LNCaP clone FGC (cell line): Measurements from ENCODE around the gene R3HCC1L.

Source experiments
- DNase-seq: peaks from one replicate; pipeline ENCODE4 v3.0.0-alpha.2; 2011; ENCODE audit warnings: low read depth
- H3K4me3 ChIP-seq: 2 replicates; pipeline ENCODE4 v1.5.1; 2011; ENCODE audit warnings: mild to moderate bottlenecking, low read depth, low read length, control low read depth
- TF ChIP-seq, protein P1 (sequence below): IDR thresholded peaks from 2 replicates; pipeline ENCODE4 v1.5.1; 2012; ENCODE audit warnings: mild to moderate bottlenecking; ENCODE audit not compliant: control insufficient read depth, insufficient read depth; ENCODE audit errors: extremely low read depth

R3HCC1L gene

DNA sequence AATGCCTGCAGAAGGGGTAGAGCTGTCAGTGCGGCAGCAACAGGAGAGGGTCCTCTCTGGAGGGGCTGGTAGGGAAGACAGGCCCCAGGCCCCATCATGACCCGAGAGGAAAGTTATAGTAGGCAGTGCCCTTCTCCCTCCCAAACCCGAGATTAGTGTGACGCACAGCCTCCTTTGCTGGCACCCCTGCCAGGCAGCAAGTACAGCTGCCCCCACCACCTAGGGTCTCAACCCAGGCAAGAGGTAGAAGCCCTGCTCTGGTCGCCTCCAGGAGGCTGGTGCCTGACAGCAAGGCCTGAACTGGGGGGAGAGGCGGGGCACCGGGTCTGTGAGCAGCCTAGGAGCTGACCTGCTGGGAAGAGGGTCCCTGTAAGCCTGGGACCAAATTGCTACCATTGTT lies 118.0 kb downstream of the R3HCC1L start:
- TF ChIP-seq, protein P1, sequence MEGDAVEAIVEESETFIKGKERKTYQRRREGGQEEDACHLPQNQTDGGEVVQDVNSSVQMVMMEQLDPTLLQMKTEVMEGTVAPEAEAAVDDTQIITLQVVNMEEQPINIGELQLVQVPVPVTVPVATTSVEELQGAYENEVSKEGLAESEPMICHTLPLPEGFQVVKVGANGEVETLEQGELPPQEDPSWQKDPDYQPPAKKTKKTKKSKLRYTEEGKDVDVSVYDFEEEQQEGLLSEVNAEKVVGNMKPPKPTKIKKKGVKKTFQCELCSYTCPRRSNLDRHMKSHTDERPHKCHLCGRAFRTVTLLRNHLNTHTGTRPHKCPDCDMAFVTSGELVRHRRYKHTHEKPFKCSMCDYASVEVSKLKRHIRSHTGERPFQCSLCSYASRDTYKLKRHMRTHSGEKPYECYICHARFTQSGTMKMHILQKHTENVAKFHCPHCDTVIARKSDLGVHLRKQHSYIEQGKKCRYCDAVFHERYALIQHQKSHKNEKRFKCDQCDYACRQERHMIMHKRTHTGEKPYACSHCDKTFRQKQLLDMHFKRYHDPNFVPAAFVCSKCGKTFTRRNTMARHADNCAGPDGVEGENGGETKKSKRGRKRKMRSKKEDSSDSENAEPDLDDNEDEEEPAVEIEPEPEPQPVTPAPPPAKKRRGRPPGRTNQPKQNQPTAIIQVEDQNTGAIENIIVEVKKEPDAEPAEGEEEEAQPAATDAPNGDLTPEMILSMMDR: no peak
- no peak overlapping the region for H3K4me3 ChIP-seq
- DNase-seq: no peak

DNA sequence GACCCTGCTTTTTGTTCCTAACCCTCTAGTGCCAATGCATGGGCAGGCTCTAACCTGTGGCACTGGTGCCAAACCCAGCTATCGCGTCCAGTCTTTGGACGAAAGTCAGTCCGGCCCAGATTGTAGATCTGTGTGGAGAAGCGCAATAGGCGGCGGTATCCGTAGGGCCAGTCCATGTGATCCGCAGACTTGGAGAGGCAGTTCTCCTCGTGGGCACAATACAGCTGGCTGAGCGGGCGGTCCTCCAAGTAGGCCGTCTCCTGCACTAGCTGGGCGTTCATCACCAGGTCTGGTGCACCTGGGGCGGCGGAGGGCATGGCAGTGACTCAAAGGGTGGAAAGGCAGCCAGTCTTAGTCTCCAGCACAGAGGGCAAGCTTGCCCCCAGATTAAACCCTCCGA lies 119.0 kb downstream of the R3HCC1L start:
- TF ChIP-seq, protein P1: no peak
- H3K4me3 ChIP-seq: no peak overlapping the region
- no peak for DNase-seq

DNA sequence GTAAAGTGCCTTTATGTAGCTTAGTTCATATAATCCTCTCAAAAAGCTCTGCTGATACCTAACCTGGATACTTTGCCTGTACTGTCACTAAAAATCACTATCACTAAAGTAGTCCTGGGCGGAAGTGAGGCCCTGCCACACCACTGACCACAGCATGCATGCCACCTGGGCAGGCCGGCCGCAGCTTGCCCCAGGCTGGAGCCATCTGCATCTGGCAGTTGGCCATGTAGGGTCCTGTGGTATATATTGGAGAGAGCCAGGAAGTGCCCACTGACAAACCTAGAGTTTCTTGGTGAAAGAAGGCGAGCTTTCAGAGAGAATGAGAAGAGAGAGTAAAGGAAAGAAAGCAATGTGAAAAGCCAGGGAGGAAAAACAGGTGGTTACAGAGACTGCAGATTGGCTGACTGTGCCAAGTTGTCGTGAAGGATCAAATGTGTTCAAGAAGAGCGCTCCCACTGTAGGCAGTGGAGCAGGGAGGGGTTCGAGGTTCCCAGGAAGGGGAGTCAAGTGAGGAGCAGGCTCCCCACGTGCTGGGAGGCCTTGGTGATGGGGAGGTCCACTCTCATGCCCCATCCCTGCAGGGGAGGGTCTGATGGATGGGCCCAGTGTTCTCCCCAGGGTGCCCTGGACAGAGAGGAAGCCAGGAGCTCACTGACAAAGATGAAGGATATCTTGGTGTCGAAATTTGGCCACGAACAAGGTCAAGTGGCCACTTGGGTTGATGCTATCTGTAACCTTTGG lies 119.9 kb downstream of the R3HCC1L start:
- TF ChIP-seq, protein P1: no peak
- no peak overlapping the region for H3K4me3 ChIP-seq
- DNase-seq: no peak

DNA sequence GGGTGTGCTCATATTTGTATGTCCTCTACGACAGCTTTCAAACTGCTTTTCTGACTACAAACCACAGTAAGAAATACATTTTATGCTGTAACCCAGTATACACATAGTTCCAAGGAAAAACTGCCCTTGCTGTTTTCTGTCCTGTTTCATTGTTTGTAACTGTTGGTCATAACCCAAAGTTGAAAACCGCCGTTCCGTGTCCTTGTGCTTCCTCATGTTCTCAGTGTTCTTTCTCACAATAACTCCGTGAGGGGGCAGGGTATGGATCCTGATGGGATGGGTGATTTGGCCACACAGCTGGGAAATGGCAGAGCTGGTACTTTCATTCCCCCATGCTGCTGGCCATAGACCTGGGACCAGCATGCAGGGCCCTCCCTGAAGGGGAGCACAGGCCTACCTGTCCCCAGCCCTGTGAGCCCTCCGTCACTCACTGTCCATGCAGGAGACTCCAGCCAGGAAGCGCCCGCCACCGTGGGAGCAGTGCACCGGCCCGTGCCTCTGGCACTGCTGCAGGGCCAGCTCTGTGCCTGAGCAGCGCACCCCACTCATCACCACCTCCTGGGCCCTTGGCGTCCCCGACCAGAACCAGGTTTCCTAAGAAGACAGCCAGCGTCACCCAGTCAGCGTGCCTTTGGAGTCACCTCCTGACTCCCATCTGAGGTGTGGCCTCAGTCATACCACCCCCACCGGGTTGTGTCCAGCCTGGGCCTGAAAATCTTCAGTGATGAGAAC lies 120.9 kb downstream of the R3HCC1L start:
- H3K4me3 ChIP-seq: no peak overlapping the region
- TF ChIP-seq, protein P1: no peak
- no peak for DNase-seq

DNA sequence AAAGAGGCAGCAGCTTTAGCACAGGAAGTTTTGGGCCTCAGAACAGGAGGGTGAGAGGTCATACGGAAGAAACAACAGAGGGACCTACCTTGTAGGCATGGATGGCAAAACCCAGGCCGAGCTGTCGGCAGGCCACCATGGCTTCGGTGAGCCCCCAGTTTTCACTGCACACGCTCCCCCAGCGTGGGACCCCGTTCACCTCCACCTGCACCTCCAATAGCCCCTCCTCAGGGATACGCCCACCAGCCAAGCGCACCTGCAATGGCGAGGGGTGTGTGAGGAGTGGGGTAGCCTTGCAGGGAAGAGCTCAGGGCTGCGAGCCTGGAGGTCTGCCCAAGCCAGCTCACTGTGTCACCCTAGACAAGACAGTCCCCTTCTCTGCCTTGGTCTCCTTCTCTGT lies 122.2 kb downstream of the R3HCC1L start:
- no peak overlapping the region for H3K4me3 ChIP-seq
- TF ChIP-seq, protein P1: no peak
- DNase-seq: no peak

DNA sequence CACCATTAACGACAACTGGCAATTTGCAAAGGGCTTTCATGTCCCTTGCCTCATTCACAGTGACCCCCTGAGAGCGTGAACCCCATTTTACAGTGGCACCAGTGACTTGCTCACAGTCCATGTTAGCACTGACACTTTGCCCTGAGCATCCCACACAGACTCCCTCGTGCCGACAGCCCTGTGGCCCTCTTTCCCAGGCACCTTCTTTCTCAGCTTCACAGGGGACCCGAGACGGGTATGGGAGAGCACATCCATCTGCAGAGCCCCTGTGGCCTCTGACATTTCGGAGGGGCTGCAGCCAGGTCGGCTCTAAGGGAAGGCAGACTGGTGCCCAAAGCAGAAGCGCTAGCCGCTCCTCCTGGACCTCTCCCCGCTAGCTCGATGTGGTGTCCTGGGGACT lies 122.7 kb downstream of the R3HCC1L start:
- H3K4me3 ChIP-seq: no peak overlapping the region
- DNase-seq: no peak
- TF ChIP-seq, protein P1: no peak

DNA sequence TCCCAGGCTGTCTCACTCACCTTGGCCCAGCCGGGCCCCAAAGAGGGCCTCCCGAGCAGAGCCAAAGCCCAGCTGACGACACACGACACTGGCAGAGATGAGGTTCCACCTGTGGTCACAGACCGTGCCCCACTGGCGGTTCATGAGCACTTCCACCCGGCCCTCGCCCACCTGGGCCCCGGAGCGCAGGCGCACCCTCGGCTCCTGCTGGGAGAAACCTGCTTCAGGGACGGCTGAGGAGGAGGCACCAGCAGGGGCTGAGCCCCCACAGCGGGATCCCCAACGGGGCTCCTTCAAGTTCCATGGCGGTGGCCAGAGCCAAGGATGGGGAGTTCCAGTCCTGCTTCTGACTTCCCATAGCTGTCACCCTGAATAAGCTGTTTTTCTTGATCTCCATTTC lies 123.5 kb downstream of the R3HCC1L start:
- TF ChIP-seq, protein P1: no peak
- H3K4me3 ChIP-seq: no peak overlapping the region
- DNase-seq: no peak
